HS-27A (cell line): ENCODE data around the gene SPATA24.
"Not testable (repeated sequence)": the region's sequence is repeated elsewhere in the genome, so short reads cannot be mapped to it uniquely, and the experiment has no call there.

Experiments used
- DNase-seq: peaks from one replicate; pipeline ENCODE4 v3.0.0-alpha.2; 2012; ENCODE audit warnings: low read depth, missing footprints

SPATA24 gene

DNA sequence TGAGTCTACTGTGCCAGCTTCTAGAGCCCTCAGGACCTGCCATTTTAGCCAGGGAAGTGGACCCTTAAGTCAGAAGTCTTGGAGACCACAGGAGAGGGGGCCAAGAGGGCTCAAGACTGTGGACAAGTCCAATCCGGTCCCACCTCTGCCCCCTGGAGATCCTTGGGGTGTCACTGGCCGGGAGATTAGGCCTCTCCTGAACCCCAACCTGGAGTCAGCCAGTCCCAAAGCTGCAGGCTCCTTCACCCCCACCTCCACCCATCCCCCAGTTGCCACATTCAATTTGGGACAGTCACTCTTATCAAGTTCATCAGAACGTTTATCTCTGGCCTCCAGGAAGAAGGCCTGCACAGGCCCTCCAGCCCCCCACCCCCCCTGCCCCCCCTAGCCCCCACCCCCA is 21.1 kb downstream of the SPATA24 start:
- no peak for DNase-seq

DNA sequence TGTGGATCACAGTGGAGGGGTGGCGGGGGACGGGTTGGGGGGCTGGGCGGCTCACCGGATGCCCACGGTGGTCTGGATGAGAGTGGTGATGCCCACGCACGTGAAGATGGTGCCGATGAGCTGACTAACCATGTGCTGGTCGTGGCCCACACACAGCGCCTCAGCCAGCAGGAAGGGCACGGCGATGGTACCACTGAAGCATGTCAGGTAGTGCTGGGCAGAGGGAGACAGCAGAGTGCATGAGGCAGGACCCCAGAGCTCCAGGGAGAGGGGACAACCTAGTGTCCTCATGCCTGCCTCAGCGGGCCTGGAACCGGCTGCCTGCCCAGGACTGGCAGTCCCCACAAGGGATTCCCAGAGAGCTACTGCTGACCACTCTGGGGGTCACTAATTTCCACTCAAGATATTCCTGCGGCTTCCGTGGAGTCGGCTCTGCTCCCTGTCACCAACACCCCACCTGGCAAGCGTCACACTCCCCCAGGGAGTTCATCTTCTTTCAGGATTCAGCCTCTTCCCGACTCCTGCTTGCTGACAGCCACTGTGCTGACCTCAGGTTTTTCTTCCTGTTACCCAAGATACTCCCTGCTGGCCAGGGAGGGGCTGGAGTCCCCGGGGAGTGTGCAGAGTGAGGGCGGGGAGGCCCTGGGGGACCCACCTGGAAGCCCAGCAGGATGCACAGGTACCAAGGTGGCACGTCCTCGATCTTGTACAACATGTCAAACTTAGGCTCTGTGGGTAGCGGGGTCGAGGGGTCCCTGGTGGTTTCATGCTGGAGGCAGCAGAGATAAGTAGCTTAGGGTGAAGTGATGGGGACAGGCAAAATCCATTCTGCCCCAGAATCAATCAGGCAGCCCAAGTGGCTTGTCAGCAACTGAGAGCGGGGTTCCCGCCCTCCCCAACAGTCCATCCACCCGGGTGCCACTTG is 21.8 kb downstream of the SPATA24 start:
- no peak for DNase-seq

DNA sequence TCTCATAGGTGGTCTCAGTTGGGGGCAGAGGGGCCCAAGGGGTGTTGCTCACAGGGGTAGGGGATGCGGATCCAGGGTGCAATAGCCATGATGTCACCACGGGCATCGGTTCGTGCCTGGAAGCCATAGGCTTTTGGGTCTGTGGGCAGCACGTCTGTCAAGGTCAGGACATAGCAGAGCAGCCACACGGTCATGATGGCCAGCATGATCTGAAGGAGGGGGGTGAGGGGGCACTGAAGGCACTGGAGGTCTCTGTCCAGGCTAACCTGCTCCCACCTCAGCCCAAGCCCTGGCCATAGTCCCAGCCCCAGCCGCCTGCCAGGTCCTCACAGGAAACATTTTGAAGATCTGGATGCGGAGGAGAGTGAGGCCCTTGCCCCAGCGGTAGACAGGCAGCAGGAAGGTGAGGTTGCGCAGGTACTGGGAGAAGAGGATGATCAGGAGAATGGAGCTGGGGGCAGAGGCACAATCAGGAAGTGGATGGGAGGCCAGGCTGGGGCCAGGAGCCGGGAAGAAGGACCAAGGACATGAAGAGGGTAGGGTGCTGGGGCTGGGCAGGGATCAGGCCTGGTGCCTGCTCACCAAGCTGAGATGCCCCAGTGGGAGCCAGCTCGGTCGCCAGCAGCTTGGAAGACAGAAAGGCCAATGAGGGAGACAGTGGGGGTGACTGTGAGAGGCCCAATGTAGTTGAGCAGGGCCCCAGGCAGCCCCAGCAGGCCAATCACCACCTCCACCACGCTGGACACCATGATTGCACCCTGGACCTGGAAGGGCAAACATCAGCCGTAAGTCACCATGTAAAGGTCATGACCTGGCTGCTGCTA is 24.1 kb downstream of the SPATA24 start:
- DNase-seq: no peak

DNA sequence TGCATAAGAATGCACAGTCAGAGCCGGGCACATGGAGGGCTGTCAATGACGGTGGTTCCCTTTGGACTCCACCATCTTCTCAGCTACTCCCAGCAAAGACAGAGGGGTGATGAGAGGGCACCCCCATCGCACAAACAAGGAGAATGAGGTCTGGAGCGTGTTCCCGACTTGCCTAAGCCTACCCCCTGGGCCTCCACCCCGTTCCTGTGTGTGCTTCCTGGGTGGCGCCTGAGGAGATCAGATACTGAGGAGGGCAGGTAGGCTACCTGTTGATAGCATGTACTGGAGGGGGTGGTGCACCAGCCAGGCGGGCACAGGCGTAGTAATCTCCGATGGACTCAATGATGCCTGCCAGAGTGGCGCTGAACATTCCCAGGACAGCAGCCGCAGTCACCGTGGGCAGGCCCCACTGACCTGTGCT is 24.9 kb downstream of the SPATA24 start:
- DNase-seq: no peak

DNA sequence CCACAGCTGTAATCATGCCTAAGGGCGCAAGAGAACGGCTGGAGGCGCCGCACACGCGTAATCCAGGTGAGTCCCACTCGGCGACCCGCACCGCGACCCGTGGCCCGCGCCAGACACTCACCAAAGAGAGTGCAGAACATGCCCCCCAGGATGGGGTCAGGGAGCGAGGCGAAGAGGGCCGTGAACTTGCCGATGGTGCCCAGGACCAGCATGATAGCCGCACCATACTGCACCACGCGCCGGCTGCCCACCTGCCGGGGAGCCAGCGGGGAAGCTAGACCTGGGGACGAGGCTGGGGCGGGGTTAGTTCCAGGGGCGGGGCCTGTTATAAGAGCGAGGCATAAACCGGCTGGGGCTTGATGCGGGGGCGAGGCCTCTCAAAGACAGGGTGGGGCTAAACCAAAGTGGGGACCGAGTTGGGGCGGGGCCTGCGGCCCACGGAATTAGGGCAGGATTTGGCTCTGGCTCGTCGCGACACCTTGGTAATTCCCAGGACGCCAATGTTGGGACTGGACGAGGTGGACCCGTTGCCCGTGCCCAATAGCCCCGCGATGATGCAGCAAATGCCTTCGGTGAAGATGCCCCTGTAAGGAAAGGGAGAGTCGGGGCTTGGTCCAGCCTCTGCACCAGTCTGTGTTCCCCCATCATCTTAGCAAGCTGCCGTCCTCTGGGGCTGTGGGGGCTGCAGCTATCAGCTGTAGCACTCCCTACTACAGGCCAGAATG is 25.6 kb downstream of the SPATA24 start:
- DNase-seq: no peak

DNA sequence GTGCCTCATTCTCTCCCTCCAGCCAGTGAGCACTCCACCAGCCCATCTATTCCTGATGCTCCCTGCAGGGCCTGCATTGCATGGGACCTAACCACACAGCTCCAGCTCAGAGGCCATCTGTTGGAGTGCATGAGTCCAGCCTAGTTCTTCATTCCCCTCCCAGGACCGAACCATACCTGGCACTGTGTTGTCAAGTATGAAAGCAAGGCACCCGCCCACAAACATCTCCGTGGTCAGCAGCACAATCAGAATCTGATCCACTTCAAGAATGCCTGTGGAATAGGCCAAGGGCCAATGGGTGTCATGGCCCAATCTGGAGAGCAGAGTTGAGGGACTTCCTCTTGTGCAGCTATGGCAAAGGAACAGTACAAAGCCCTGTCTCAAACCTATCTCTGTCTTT is 26.7 kb downstream of the SPATA24 start:
- no peak for DNase-seq

DNA sequence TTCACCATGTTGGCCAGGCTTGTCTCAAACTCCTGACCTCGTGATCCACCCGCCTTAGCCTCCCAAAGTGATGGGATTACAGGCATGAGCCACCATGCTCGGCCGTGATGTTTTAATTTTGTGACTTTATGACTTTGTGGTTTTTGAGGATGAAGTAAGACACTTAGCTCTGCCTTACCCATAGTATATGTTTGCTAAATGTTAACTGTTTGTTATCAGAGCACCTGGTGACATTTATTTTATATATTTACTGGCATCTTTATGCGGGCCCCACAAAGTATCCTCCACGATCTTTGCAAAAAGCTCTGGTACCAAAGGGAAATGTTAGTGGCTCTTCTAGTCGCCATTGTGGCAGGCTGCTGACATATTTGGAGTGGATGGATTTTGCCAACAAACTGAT is 27.5 kb downstream of the SPATA24 start:
- DNase-seq: no peak

DNA sequence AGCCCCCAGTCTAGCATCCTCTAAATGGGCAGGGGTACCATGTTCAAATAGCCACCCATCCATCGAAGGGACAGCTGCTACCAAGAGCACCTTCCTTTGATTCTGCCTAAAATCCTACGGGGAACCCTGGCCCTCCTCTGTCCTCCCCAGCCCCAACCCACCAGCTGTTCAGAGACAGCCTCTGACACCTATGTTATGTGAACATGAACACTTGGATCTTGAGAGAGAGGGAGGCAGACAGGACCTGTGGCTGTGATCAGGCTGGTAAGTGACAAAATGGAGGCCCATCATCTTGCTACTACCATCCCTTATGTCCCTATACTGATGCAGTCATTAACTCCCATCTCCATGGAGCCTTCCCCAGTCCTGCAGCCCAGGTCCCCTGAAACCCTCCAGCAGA is 29.0 kb downstream of the SPATA24 start:
- DNase-seq: no peak

DNA sequence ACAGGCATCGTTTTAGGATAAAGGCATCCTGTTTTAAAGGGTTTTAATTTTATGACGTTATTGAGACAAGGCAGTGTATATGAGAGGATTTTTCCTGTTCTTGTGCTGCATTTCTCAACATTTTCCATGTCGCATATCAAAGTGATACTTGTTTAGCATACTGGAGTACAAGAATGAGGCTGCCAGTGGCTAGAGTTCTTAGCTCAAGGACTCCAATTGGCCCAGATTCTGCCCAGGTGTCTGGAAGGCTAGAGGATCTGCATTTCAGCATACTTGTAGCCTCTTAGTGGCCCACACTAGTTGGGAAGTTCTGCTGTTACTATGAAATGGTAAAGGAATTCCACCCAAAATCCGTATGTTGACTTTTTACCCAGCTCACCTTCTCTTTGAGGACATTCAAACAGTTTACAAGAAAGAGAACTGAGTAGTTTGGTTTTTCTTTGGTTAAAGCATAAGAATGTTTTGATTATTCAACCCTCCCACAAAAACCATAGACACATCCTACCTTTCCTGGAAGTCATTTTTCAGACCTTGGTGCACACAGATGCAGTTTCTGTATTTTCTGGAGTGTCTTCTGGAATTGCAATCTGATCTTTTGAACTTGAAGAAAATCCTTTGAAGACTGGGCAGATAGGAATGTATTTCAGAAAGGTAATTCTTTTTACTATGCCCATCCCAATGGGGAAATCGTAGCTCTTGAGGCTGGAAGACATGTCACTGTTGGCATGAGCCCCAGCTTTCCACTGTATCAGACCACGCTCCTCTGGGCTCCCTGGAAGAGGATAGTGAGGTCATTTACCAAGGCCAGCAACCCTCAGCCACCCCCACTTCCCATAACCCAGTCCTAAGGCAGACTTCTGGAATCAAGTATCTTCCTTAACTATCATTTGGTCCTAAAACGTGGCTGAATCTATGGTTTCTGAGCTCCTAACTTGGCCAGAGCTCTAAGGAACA is 32.1 kb downstream of the SPATA24 start:
- no peak for DNase-seq

DNA sequence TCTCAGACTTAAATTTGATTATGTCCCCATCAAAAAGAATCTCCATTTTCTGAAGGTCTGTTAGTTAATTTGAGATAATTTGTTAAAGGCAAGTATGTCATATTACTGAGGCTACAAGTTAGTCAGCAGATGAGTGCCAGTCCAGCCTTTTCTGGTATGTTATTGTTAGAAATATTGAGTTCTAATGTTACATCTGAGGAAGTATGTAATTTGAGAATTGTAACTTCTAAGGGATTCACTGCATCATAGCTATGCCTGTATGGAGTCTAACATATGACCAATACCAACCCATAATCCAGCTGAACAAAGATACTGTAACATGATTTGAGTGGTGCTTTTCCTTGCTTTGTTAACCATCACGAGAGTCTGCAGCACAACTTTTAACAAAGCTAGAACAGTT is 34.7 kb downstream of the SPATA24 start:
- peak; percentile 11 for DNase-seq

DNA sequence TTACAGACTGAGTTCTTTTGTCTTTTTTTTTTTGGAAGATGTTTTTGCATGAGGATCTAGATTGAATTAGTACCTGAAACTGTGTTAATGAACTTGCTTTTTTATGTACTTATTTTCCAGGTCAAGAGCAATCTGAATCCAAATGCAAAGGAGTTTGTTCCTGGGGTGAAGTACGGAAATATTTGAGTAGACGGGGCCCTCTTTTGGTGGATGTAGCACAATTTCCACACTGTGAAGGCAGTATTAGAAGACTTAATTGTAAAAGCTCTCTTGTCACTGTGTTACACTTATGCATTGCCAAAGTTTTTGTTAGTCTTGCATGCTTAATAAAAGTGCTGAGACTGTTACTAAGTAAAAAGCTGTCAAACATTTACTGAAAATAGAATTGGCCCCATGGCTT is 35.3 kb downstream of the SPATA24 start:
- DNase-seq: no peak

DNA sequence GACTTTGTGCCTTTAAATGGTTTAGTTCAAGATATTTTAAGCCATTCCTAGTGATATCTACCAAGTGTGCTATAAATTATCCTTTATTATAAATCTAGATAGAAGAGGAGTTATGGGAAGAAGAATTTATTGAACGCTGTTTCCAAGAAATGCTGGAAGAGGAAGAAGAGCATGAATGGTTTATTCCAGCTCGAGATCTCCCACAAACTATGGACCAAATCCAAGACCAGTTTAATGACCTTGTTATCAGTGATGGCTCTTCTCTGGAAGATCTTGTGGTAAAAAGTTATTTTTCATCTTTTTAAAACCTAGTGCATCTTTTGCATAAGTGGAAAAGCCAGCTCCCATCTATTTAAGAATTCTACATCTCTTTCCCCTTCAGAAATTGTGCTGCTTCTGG is 39.4 kb downstream of the SPATA24 start:
- DNase-seq: no peak

DNA sequence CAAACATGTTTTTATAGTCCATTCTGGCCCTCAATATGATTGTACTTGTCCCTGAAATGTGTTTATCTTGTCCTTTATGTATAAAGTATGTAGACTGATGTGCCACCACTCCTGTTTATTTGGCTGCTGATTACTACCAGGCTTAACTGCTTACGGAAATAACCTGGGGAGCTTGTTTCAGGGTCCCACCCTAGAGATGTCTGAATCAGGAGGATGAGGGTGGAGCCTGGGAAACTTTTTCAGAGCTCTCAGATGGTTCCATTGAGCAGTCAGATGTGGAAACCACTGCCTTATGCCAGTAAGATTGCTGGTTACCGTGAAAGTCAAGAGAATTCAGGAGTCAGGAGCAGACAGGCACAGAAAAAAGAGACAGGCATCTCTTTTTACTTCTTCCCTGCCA is 40.0 kb downstream of the SPATA24 start:
- DNase-seq: no peak

DNA sequence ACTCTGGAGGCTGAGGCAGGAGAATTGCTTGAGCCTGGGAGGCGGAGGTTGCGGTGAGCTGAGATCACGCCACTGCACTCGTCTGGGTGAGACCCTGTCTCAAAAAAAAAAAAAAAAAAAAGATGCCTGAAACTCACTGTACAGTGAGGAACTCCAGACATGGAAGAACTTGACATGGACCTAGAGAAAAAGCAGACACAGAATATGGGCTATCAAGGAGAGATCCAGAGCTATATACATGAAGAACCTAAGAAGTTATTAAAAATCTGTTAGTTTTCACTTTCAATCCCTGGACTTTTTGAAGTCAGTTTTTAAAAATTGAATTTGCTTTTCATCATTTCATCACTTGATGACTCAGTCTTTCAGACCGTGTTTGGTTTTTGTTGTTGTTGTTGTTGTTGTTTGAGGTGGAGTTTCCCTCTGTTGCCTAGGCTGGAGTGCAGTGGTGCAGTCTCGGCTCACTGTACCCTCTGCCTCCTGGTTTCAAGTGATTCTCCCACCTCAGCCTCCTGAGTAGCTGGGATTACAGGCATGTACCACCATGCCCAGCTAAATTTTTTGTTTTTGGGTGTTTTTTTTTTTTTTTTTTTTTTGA is 42.0 kb downstream of the SPATA24 start:
- no peak for DNase-seq

DNA sequence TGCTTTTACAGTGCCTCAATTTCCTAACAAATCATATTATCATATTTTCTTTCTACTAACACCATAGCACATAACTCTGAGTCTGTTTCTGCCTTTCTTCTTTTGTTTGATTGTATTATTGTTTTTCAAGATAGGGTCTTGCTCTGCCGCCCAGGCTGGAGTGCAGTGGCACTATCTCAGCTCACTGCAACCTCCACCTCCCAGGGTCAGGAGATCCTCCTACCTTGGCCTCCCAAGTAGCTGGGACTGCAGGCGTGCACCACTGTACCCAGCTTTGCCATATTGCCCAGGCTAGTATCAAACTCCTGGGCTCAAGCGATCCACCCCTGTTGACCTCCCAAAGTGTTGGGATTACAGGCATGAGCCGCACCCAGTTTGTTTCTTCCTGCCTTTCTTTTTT is 43.5 kb downstream of the SPATA24 start:
- no peak for DNase-seq

DNA sequence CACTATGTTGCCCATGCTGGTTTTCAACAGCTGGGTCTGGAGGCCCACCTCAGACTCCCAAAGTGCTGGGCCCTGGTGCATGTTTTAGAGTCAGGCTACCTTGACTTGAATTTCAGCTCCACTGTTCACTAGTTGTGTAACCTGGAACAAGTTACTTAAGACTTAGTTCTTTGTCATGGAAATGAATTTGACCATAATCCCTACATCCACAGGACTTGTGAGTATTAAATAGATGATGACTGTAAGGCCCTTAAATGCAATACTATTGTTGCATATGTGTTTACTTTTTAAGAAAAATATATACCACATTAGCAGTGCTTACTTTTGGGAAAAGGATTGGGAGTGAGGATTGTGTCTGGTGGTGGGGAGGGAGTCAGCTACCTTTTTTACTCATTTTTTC is 45.8 kb downstream of the SPATA24 start:
- DNase-seq: no peak

DNA sequence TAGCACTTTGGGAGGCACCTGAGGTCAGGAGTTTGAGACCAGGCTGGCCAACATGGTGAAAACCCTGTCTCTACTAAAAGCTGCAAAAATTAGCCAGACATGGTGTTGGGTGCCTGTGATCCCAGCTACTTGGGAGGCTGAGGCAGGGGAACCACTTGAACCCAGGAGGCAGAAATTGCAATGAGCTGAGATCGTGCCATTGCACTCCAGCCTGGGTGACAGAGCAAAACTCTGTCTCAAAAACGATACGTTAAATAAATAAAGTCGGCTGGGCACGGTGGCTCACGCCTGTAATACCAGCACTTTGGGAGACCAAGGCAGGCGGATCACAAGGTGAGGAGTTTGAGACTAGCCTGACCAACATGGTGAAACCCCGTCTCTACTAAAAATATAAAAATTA is 48.0 kb downstream of the SPATA24 start:
- DNase-seq: not testable (repeated sequence)

DNA sequence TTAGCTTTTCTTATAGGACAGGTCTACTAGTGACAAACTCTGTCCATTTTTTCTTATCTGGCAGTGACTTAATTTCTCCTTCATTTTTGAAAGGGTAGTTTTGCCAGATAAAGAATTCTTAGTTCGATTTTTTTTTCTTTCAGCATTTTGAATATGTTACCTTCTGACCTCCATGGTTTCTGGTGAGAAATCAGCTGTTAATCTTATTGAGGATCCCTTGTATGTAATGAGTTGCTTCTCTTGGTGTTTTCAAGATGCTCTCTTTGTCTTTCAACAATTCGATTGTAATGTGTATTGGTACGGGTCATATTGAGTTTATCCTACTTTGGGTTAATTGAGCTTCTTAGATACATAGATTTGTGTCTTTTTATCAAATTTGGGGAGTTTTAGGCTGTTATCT is 49.7 kb downstream of the SPATA24 start:
- DNase-seq: no peak

DNA sequence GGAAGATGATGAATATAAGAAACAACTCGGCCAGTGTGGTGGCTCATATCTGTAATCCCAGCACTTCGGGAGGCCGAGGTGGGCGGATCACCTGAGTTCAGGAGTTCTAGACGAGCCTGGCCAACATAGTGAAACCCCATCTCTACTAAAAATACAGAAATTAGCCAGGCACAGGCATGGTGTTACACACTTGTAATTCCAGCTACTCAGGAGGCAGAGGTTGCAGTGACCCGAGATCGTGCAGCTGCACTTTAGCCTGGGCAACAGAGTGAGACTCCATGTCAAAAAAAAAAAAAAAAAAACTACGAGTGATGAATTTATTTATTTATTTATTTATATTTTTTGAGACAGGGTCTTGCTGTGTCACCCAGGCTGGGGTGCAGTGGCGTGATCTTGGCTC is 56.0 kb downstream of the SPATA24 start:
- DNase-seq: not testable (repeated sequence)
